GM10266 (cell line): ENCODE results near the gene PAPPA.

Experiments used
- DNase-seq: peaks from one replicate; pipeline ENCODE4 v3.0.0; 2012; ENCODE audit errors: extremely low spot score
- TF ChIP-seq, protein P1 (sequence below): IDR thresholded peaks from 2 replicates; pipeline ENCODE4 v1.5.1; 2012; ENCODE audit warnings: mild to moderate bottlenecking, low read depth; ENCODE audit not compliant: control insufficient read depth, insufficient read depth; ENCODE audit errors: missing control alignments

Gene PAPPA

DNA sequence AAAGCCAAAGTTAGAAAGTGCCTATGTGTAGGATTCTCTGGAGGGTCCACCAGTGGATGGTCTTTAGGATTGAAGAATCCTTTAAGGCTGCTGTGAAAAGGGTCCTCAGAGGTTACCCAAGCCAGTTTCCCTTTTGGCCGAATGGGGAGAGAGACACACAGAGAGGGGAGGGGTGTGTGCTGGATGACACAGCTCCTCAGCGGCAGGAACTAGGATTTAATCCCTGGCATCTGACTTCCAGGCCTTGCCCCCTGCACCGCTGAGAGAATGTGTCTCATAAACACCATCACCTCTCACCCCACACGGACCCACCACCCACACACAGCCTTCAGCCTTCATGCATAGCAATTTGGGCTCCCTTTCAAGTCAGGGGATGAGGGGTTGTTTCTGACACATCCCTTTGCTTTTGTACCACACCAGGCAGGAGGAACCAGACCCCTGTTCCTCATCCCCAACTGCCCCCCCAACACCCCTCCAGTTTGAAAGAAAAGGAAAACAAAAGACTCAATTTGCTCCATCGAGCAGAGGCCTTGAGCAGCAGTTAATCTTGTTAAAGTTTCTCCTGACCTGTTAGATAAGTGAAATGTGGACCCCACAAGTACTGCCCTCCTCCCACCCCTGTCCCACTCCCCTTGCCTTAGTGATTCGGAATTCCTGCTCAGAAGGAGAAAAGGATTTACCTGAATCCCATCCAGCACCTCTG is 4.0 kb downstream of the PAPPA start:
- no peak for DNase-seq
- TF ChIP-seq, protein P1, sequence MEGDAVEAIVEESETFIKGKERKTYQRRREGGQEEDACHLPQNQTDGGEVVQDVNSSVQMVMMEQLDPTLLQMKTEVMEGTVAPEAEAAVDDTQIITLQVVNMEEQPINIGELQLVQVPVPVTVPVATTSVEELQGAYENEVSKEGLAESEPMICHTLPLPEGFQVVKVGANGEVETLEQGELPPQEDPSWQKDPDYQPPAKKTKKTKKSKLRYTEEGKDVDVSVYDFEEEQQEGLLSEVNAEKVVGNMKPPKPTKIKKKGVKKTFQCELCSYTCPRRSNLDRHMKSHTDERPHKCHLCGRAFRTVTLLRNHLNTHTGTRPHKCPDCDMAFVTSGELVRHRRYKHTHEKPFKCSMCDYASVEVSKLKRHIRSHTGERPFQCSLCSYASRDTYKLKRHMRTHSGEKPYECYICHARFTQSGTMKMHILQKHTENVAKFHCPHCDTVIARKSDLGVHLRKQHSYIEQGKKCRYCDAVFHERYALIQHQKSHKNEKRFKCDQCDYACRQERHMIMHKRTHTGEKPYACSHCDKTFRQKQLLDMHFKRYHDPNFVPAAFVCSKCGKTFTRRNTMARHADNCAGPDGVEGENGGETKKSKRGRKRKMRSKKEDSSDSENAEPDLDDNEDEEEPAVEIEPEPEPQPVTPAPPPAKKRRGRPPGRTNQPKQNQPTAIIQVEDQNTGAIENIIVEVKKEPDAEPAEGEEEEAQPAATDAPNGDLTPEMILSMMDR, result no peak

DNA sequence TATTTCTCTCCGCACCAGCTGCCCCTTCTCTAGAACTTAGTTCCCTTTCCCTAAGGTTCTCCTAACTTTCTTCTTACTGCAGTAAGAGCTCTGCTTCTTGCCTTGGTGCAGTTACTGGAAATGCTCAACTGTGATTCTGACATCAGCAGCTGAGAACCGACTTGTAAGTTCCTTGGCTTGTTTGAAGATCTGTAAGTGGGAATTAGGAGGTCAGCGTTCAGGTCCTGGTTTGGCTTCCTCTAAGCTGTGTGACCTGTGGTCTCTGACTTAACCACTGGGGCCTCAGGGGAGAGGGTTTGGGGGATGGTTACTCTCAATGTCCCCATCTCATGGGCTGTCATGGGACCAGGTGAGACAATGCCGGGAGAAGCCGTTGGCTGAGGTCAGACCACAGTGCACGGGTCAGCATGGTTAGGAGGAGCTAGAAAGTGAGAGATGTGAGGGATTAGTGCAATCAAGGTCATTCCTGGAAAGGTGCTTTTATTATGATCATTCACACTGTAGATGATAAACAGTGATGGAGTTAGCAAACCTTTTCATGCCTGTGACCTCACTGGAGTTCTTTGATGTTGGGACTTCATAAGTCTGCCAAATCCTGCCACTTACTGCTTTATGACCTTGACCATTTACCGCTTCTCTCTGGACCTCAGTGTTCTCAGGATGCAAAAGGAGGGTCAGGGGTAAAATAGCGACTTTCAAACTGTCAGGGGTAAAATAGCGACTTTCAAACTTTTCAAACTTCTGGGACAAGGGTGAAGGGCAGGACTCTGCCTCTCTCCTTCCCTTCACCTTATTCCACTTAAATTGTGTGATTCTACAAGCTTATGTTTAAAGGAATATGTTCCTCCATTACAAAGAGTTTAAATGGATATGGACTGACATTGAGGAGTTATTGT is 7.3 kb downstream of the PAPPA start:
- TF ChIP-seq, protein P1, result no peak
- DNase-seq, result no peak

DNA sequence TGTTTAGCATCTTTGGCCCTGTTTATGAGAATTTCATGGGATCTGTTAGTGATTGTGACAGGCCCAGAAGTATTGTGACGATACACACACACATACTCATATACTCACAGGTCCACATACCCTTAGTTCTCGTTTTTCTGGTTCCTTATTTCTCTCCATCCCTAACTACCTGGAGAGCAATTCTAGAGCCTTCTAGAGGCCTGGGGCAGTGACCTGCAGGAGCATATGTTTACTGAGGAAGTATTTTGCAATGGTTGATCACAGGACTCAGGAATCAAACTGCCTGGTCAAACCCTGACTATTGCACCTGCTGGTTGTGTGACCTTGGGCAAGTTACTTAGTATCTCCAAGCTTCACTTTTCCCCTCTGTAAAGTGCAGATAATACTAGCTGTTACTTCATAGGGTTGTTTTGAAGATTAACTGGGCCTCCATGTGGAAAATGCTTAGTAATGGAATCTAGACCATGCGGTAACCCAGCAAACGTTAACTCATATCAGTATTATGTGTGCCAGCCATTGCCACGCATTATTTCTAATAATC is 8.7 kb downstream of the PAPPA start:
- DNase-seq, result no peak
- TF ChIP-seq, protein P1, result no peak

DNA sequence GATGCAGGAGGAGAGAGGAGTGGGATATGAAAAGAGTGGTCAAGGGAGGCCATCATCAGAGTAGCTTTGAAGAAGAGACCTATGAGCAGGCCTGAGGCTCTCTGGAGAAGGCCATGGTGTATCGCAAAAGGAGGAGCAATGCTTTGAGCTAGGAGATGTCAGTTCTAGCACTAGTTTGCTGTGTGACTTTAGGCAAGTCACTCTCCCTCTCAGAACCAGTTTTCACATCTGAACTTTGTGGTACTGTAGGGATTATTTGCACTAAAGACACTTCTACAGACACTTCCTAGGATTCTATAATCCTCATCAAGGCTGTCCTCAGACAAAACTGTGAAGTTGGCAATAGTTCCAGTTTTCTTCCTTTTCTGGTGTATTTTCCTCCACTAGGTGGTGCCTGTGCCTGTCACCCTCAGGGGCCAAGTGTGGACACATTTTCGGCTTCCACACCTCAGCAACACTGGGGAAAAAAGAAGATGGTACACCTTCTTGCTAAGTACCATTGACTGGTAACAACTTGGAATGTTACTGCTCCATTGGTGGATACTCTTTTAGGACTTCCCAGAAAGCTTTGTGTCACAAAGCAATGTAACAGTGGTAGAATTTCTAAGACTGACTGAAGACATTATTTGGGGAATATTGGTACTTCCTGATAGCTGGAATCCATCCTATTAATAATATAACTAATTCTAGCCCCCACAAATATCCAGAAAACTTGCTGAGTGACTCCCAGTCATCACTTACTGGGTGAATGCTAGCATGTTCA is 9.9 kb downstream of the PAPPA start:
- no peak for DNase-seq
- TF ChIP-seq, protein P1, result peak; percentile 32

DNA sequence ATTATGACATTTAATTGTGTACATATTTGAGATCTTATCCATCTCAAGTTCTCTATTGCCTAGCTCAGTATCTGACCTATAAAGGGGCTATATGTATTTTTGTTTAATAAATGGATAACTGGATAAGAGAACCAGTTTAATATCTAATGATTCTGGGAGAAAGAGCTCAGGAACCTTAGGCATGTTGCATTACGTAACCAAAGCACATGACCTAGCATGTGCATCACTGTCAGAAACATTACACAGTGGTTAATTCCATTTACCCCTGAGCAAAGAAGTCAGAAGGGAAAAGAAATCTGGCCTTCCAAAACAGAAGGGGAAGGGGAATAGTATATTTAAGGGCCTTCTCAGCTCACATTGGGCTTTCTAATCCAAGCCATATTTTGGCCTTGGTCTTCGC is 12.3 kb downstream of the PAPPA start:
- TF ChIP-seq, protein P1, result no peak
- DNase-seq, result no peak

DNA sequence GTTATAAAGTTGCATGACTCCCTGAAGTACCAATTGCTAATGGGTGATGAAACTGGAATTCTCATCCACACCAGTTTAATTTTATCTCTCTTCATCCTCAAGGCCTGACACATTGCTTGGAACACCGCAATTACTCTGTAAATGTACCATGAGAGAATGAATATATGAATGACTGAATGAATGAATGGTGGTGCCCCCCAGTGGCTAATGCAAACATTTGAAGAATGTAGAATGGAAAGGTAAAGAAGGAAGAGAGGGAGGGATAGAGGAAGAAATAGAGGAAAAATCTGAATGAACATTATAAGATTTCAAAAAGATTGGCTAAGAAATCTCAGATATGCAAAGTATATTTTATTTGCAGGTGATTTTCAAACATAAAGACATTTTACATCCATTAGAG is 13.1 kb downstream of the PAPPA start:
- no peak for DNase-seq
- TF ChIP-seq, protein P1, result peak; percentile 14
